GM21737 (cell line): ENCODE measurements around the gene MSANTD1.
"Not testable (repeated sequence)": the region's sequence is repeated elsewhere in the genome, so short reads cannot be mapped to it uniquely, and the experiment has no call there.

Source experiments
- ATAC-seq: cut with Tn5 transposase; IDR thresholded peaks from one replicate; pipeline ENCODE4 v1.9.1; 2021; ENCODE audit warnings: mild to moderate bottlenecking, moderate library complexity; ENCODE audit not compliant: unreplicated experiment

Gene MSANTD1

DNA sequence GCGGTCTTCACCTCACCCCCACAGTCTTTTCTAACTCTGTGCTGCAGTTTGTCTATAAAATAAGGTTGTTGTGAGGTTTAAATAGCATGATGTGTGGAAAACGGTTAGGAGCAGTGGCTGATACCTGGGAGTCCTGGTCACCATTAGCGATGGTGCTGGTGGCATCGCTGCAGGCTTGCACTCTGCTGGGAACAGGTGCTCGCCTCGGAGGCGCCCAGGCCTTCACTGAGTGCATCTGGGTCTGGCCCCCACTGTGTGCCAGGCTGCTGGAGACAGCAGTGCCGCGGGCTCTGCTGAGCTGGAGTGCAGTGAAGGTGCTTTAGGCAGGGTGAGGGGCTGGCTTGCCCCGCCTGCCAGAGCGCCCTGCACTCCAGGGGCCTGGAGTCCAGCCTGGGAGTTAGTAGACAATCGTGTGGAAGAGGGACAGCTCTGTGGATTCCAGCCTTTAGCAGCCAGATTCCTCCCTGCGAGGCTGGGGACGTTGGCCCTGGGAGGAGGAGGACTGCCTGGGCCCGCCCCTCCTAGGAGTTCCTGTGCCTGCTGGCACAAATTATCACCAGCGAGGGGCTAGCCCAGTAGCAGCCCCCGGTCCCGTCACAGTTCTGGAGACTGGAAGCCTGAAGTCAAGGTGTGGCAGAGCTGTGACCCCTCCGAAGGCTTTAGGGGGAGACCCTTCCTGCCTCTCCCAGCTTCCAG is 51.2 kb downstream of the MSANTD1 start:
- ATAC-seq = no peak

DNA sequence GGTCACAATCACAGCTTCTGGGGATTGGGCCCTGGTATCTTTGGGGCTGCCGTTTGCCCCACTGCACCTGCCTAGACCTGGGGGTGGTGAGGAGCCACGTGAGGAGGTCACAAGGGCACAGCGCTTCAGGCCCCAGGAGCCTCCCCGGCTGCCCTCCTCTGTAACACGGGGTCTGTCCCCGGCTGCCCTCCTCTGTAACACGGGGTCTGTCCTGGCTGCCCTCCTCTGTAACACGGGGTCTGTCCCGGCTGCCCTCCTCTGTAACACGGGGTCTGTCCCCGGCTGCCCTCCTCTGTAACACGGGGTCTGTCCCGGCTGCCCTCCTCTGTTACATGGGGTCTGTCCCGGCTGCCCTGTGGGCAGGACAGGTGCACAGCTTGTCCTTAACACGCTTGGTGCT is 51.9 kb downstream of the MSANTD1 start:
- not testable (repeated sequence) for ATAC-seq

DNA sequence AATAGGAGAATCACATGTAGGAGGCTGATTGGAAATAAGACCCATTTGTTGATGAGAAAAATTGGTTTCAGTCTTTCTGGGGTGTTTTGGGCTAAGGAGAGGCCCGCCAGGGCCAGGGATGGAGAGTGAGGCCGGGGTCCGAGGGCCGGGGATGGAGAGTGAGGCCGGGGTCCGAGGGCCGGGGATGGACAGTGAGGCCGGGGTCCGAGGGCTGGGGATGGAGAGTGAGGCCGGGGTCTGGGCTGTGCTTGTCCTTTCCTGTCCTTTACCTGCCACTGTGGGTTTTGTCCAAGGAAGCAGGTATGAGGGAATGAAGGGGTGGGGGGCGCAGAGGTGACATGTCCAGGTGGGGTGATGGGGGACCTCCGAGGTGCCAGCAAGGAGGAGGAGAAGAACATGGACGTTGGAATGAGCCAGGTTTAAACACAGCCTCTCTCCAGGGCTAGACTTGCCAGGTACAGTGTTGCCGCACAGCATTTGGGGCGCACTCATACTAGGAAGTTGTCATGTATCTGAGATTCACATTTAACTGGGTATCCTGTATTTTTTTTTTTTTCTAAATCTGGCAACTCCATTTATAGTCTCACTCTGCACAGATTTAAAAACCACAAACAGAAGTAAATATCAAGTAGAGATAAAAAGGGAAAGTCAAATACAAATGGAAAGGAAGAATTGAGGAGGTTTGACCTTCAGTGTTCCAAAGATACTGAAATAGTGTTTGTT is 52.7 kb downstream of the MSANTD1 start:
- ATAC-seq = no peak

DNA sequence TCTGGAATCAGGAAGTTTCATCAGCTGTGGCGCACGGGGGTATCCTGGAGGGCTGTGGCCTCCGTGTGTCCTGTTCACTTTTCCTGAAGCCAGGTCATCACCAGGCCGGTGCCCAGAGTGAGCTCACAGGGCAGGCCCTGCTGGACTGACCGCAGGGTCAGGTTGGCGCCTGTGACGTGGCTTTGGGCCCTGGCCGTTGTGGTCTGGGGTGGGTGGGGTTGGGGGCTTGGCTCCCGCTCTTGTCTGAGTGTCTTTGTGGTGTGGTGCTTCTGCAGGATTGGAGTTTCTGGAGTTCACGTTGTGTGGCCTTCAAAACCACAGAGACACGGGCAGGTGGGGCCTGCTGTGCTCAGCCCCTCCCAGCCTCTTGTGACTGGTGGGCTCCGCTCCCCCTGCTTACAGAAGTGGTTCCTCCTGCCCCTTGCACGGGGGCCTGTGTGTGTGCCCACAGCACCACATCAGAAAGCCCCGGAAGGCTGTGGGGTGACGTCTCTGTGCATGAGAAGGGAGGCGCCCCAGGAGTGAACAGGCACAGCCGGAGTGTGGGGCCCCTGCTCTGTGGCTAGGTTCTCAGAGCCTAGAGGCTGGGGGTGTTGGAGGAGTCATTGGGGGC is 53.3 kb downstream of the MSANTD1 start:
- no peak for ATAC-seq

DNA sequence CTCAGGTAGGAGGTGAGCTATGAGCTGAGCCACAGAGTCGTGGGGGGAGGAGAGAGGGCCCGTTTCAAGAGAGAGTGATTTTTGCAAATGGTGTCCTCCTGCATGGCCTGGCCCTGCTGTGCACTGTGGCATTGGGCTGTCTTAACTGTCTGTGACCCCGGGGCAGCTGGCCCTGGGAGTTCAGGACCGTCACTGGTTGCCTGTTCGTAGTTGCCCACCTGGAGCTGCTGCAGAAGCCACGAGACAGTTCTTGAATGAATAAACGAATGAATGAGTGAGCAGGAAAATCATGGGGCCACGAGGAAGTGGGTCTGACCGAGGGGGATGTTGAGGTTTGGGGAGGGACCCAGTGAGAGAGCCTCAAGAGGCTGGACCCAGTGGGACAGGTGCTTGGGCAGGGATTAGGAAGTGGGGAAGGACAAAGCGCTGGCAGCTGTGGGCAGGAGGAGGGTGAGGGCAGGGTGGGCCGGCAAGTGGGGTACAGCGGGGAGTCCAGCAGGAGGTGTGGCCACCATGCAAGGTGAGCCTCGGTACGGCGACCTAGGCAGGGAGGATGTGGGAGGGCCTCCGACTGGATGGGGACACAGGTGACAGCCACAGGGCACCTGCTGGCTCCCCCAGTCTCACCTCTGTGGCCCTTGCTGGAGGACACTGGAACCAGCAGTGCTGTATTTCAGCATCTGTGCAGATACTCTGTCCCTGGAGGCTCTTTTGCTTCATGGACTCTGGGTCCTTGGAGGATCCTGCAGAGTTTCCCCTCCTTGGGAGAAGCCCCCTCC is 54.0 kb downstream of the MSANTD1 start:
- ATAC-seq = no peak

DNA sequence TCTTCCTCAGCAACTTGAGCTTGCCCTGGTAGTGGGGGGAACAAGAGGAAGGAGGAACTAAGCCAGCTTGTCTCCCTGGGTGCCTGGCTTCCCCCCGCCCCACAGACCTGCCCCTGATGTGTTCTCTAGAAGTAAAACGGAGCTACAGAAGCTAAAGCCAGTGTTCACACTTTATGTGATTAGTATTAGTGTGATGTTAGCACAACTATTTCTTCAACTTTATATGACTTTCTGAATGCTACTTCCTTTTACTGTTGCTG is 54.5 kb downstream of the MSANTD1 start:
- no peak for ATAC-seq

DNA sequence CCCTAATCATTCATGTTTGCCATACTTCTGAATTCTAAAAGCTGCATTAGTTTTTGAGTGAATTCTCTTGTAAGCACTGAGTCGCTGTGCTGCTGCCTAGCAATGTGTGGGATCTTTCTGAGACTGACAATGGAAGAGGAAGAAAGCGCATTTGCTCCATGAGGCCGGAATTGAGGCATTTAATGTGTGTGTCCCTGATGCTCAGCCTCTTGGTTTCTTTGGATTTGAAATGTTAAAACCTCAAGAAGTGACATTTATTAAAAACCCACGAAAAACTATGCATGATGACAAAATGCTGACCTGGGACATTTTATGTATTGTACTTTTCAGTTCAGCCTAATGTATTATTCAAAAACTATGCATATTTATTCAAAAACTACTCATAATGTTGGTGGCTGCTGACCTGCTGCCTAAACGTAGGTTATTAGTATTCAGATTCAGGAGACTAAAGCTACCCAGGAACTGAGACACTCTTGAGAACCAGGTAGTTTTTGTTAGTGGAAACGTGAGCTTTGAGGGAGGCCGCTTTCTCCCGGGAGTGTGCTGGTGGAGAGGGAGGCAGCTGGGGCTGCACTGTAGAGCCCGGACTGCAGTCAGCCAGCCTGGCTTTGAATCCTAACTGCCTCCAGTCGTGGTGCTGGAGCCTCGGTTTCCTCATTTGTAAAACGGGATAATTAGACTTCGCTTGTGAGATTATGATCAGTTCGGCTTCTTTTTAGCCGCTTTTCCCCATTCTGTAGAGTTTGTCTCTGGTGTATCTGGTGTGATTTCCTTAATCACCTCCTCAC is 55.2 kb downstream of the MSANTD1 start:
- ATAC-seq = no peak

DNA sequence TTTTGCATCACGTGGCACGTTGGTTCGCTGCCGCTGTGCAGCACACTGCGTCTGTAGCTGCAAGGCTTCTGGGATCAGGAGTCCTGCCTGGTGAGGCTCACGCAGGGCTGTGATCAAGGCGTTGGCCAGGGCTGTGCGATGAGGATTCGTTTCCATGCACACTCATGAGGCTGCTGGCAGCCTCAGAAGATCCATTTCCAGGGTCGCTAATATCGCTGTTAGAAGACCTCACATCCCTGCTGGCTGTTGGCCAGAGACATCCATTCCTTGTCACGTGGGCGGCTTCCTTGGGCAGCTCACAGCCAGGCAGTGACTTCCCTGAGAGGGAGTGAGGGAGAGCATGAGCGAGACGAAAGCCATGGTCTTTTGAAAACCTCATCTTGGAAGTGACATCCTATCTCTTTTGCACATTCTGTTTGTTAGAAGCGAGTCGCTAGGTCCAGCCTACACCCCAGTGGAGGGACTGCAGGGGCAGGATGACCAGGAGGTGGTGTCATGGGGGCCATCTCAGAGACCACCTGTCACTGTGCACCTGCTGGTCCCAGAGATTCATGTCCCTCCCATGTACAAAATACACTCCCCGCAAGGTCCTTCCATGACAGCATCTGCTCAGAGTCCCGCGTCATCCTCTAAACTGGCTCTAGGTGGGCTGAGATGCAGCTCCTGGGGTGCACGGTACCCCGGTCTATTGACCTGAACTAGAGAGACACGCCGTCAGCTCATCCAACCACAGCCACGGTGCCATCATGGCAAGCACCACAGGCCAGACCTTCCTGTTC is 56.1 kb downstream of the MSANTD1 start:
- ATAC-seq = no peak

DNA sequence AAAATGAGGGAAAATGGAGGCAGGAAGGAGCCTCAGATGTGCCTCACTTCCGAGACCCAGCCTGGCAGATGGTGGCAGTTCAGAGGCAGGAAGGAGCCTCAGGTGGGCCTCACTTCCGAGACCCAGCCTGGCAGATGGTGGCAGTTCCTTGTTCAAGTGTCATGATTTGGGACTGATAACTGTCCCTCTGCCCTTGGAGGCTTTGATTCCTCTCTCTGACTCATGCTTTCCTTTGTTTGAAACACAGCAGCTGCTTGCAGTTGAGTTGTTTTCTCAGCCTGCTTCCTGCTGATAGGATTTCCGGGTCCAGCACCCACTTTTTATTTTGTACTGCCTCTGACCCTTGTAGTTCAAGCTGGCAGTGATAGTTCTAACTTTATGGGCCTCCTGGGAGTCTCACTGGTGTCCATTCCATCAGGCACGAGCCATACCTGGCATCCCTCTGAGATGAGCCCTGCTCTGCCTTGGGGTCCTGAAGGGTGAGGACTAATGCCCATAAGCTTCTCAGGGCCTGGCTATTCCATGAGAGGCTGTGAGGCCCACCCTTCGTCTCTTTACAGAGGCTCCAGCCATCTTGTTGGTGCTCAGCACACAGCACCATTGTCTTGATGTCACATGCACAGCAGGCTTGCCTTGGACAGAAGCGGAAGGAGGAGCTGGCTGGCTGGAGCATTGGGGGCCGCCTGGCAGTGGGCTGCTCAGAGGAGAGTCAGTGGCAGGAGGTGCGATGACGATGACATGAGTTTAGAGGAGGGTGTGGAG is 56.8 kb downstream of the MSANTD1 start:
- ATAC-seq = no peak
